H9 (cell line): ENCODE data around the gene GLMP. TPM values are rescaled to one million over a fixed set of nuclear protein-coding genes. Genes with fewer than 3 reads are reported as not detected.

Experiments
- DNase-seq: peaks from one replicate; pipeline ENCODE4 v3.0.0-alpha.2; 2017
- H2AFZ ChIP-seq: one replicate; pipeline ENCODE4 v1.6.1; 2013; ENCODE audit warnings: mild to moderate bottlenecking, low read length, control low read depth, moderate library complexity
- H2AK5ac ChIP-seq: 2 replicates; pipeline ENCODE4 v1.6.1; 2013; ENCODE audit warnings: low read length, control low read depth, mixed read lengths; ENCODE audit not compliant: insufficient read length
- H2BK120ac ChIP-seq: one replicate; pipeline ENCODE4 v1.6.1; 2013; ENCODE audit warnings: low read depth, mild to moderate bottlenecking, low read length, control low read depth, inconsistent platforms; ENCODE audit not compliant: poor library complexity, severe bottlenecking
- H2BK12ac ChIP-seq: 2 replicates; pipeline ENCODE4 v1.6.1; 2013; ENCODE audit warnings: low read length, control low read depth, mixed read lengths, low read depth; ENCODE audit not compliant: insufficient read length
- H2BK15ac ChIP-seq: 2 replicates; pipeline ENCODE4 v1.6.1; 2013; ENCODE audit warnings: low read depth, low read length, control low read depth
- H2BK20ac ChIP-seq: one replicate; pipeline ENCODE4 v1.6.1; 2013; ENCODE audit warnings: low read depth, mild to moderate bottlenecking, low read length, control low read depth, inconsistent platforms; ENCODE audit not compliant: poor library complexity, severe bottlenecking
- H2BK5ac ChIP-seq: 2 replicates; pipeline ENCODE4 v1.6.1; 2013; ENCODE audit warnings: low read length, control low read depth, mixed read lengths; ENCODE audit not compliant: insufficient read length
- H3K14ac ChIP-seq: 2 replicates; pipeline ENCODE4 v1.6.1; 2013; ENCODE audit warnings: low read length, control low read depth; ENCODE audit not compliant: insufficient read depth
- H3K18ac ChIP-seq: 2 replicates; pipeline ENCODE4 v1.6.1; 2013; ENCODE audit warnings: low read depth, mild to moderate bottlenecking, mixed read lengths, low read length, control low read depth; ENCODE audit not compliant: insufficient read length
- H3K23ac ChIP-seq: 2 replicates; pipeline ENCODE4 v1.6.1; 2013; ENCODE audit warnings: low read length, control low read depth, mixed read lengths, low read depth; ENCODE audit not compliant: insufficient read length
- H3K23me2 ChIP-seq: 2 replicates; pipeline ENCODE4 v1.6.1; 2013; ENCODE audit warnings: low read depth, mild to moderate bottlenecking, mixed read lengths, low read length, control low read depth; ENCODE audit not compliant: insufficient read length, poor library complexity, severe bottlenecking
- H3K27ac ChIP-seq: 2 replicates; pipeline ENCODE4 v1.5.1; 2013; ENCODE audit warnings: low read length, control low read depth, mixed read lengths, low read depth; ENCODE audit not compliant: insufficient read length
- H3K27me3 ChIP-seq: 2 replicates; pipeline ENCODE4 v1.6.1; 2013; ENCODE audit warnings: low read length, control low read depth, inconsistent platforms; ENCODE audit not compliant: insufficient read depth
- H3K4ac ChIP-seq: 2 replicates; pipeline ENCODE4 v1.6.1; 2013; ENCODE audit warnings: low read depth, mild to moderate bottlenecking, control low read depth, inconsistent platforms, low read length, moderate library complexity
- H3K4me1 ChIP-seq: 2 replicates; pipeline ENCODE4 v1.6.1; 2013; ENCODE audit warnings: low read length, control low read depth, inconsistent platforms; ENCODE audit not compliant: insufficient read depth
- H3K4me2 ChIP-seq: 2 replicates; pipeline ENCODE4 v1.6.1; 2013; ENCODE audit warnings: low read length, control low read depth, mixed read lengths; ENCODE audit not compliant: insufficient read length, insufficient read depth
- H3K56ac ChIP-seq: 2 replicates; pipeline ENCODE4 v1.6.1; 2013; ENCODE audit warnings: low read depth, mild to moderate bottlenecking, mixed read lengths, low read length, control low read depth; ENCODE audit not compliant: insufficient read length
- H3K79me1 ChIP-seq: 2 replicates; pipeline ENCODE4 v1.6.1; 2013; ENCODE audit warnings: low read depth, mild to moderate bottlenecking, moderate library complexity, low read length, control low read depth, inconsistent platforms; ENCODE audit not compliant: insufficient read depth, poor library complexity, severe bottlenecking
- H3K79me2 ChIP-seq: 2 replicates; pipeline ENCODE4 v1.6.1; 2013; ENCODE audit warnings: low read length, control low read depth, inconsistent platforms; ENCODE audit not compliant: insufficient read depth
- H3K9ac ChIP-seq: 2 replicates; pipeline ENCODE4 v1.6.1; 2013; ENCODE audit warnings: low read length, control low read depth, mixed read lengths; ENCODE audit not compliant: insufficient read length; ENCODE audit errors: extremely low read depth
- H3K9me3 ChIP-seq: one replicate; pipeline ENCODE4 v1.6.1; 2013; ENCODE audit warnings: low read depth, low read length, inconsistent platforms; ENCODE audit not compliant: control insufficient read depth
- H3T11ph ChIP-seq: one replicate; pipeline ENCODE4 v1.6.1; 2013; ENCODE audit warnings: mild to moderate bottlenecking, low read length, control low read depth, inconsistent platforms
- H4K20me1 ChIP-seq: one replicate; pipeline ENCODE4 v1.6.1; 2013; ENCODE audit not compliant: control insufficient read depth, insufficient read length, insufficient read depth
- H4K5ac ChIP-seq: 2 replicates; pipeline ENCODE4 v1.6.1; 2013; ENCODE audit warnings: low read depth, mild to moderate bottlenecking, mixed read lengths, low read length, control low read depth; ENCODE audit not compliant: insufficient read length
- H4K8ac ChIP-seq: replicated peaks from 2 replicates; pipeline ENCODE4 v1.6.1; 2013; ENCODE audit warnings: low read length, control low read depth, mixed read lengths, low read depth; ENCODE audit not compliant: insufficient read length
- H4K91ac ChIP-seq: 2 replicates; pipeline ENCODE4 v1.6.1; 2013; ENCODE audit warnings: low read depth, mild to moderate bottlenecking, moderate library complexity, mixed read lengths, low read length, control low read depth; ENCODE audit not compliant: insufficient read length
- H3K27ac Mint-ChIP-seq, 3 experiments: 2 replicates in 2 of 3; 3 replicates in 1 of 3; pipeline ENCODE4 v1.8.0; 2020 to 2021; ENCODE audit warnings: mixed read lengths in 3 of 3, mild to moderate bottlenecking in 1 of 3, moderate library complexity in 1 of 3
- H3K27me3 Mint-ChIP-seq: 2 replicates; pipeline ENCODE4 v1.8.0; 2021; ENCODE audit warnings: low read depth, mild to moderate bottlenecking, moderate library complexity, mixed read lengths
- H3K36me3 Mint-ChIP-seq, 3 experiments: 2 replicates in 2 of 3; 3 replicates in 1 of 3; pipeline ENCODE4 v1.8.0; 2020 to 2021; ENCODE audit warnings: low read depth in 3 of 3, mixed read lengths in 3 of 3; ENCODE audit not compliant: insufficient read depth in 1 of 3
- H3K4me1 Mint-ChIP-seq, 2 experiments: 2 replicates each; pipeline ENCODE4 v1.8.0; 2020; ENCODE audit warnings: mixed read lengths in 2 of 2
- H3K4me3 Mint-ChIP-seq, 2 experiments: 2 replicates in 1 of 2; 3 replicates in 1 of 2; pipeline ENCODE4 v1.8.0; 2020 to 2021; ENCODE audit warnings: mild to moderate bottlenecking in 2 of 2, mixed read lengths in 2 of 2, moderate library complexity in 1 of 2
- H3K9me3 Mint-ChIP-seq, 2 experiments: 2 replicates in 1 of 2; 3 replicates in 1 of 2; pipeline ENCODE4 v1.8.0; 2020; ENCODE audit warnings: mild to moderate bottlenecking in 2 of 2, mixed read lengths in 2 of 2, moderate library complexity in 1 of 2
- WGBS: extraction: QIAGEN DNeasy Blood & Tissue Kit; methylation state at CpG from one replicate; pipeline ENCODE4 v1.1.7; 2013; ENCODE audit warnings: missing lambda C conversion rate, low lambda C conversion rate, mixed read lengths; ENCODE audit not compliant: insufficient read length; ENCODE audit errors: extremely low coverage; 5-methylcytosine and 5-hydroxymethylcytosine counted together
- total RNA-seq: library from RNA; stranded (reverse); gene quantifications from 2 replicates; pipeline ENCODE4 v1.2.1, GENCODE V29; 2021
- TF ChIP-seq, protein P1 (sequence below): fragments of 200-600 bp; sonication (generic); conservative IDR thresholded peaks from 3 replicates; pipeline ENCODE4 v1.8.0; 2021; ENCODE audit warnings: antibody characterized with exemption, mild to moderate bottlenecking

Gene GLMP
- total RNA-seq, 1 experiment from 2014 or later: 49.2 TPM

DNA sequence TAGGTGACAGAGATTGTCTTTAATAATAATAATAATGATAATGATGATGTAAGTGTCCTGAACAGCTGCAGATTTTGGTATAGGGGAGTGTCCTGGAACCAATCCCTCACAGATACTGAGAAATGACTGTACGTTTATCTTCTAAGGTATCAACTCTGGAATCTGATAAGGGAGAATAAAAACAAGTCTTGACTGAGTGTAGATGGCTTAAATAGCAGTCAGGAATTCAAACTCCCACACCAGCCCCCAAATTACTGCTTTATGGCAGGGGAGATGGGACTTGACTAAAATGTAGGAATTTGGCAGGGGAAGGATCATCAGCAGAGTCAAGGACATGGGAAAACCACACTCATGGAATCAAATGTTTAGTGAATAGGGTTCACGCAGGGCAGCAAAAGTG lies 9.7 kb upstream of the GLMP start:
- Histone ChIP-seq H2BK120ac (no peak overlapping the region), H3K23ac (no peak overlapping the region), H3K9me3 (no peaks in the 10 kb centered on the region), H2BK15ac (no peak overlapping the region), H3K56ac (no peak overlapping the region), H2BK20ac (no peak overlapping the region), H2BK5ac (no peak overlapping the region), H2BK12ac (no peak overlapping the region), H3K18ac (no peak overlapping the region), H4K5ac (no peak overlapping the region), H3K14ac (no peak overlapping the region), H4K8ac (no peak overlapping the region), H3K9ac (no peak overlapping the region), H2AK5ac (no peak overlapping the region), H3K23me2 (no peaks in the 10 kb centered on the region), H2AFZ (no peak overlapping the region), H3K79me2 (no peaks in the 10 kb centered on the region), H3K79me1 (no peaks in the 10 kb centered on the region), H3K27ac (no peak overlapping the region), H3T11ph (no peak overlapping the region), H3K27me3 (no peaks in the 10 kb centered on the region), H3K4me1 (no peaks in the 10 kb centered on the region), H4K91ac (no peak overlapping the region), H3K4ac (no peak overlapping the region), H4K20me1 (no peaks in the 10 kb centered on the region), H3K4me2 (no peak overlapping the region)
- Mint-ChIP-seq H3K4me1 (peaks cover 2% of the 10 kb centered on the region in 2 experiments; a peak in 1 of 4 replicates), H3K4me3 (no peak overlapping the region), H3K36me3 (peaks cover 15 to 56% (median 34%) of the 10 kb centered on the region in 3 experiments; a peak in 6 of 7 replicates), H3K9me3 (no peaks in the 10 kb centered on the region), H3K27me3 (no peaks in the 10 kb centered on the region; the same call in 1 of the 2 replicates), H3K27ac (peak overlapping the region in 1 of 3 experiments; percentile 4; a peak in 1 of 7 replicates)
- no peak for DNase-seq
- TF ChIP-seq, protein P1, sequence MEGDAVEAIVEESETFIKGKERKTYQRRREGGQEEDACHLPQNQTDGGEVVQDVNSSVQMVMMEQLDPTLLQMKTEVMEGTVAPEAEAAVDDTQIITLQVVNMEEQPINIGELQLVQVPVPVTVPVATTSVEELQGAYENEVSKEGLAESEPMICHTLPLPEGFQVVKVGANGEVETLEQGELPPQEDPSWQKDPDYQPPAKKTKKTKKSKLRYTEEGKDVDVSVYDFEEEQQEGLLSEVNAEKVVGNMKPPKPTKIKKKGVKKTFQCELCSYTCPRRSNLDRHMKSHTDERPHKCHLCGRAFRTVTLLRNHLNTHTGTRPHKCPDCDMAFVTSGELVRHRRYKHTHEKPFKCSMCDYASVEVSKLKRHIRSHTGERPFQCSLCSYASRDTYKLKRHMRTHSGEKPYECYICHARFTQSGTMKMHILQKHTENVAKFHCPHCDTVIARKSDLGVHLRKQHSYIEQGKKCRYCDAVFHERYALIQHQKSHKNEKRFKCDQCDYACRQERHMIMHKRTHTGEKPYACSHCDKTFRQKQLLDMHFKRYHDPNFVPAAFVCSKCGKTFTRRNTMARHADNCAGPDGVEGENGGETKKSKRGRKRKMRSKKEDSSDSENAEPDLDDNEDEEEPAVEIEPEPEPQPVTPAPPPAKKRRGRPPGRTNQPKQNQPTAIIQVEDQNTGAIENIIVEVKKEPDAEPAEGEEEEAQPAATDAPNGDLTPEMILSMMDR: no peak
- no CpG with 5 or more reads among the region's 2 CpGs for WGBS
